OCI-LY3 (cell line): ENCODE measurements around the gene RXYLT1.

Experiments
- EZH2phosphoT487 ChIP-seq: fragments of 200-600 bp; shearing (Covaris generic); IDR thresholded peaks from 2 replicates; pipeline ENCODE4 v1.6.1; 2018; ENCODE audit warnings: antibody characterized with exemption, mixed run types, low read depth
- TF ChIP-seq, protein P1 (sequence below): fragments of 200-600, 300-600 bp; sonication (generic); IDR thresholded peaks from 2 replicates; pipeline ENCODE4 v1.5.1; 2014; ENCODE audit warnings: antibody characterized with exemption, low read length, low read depth

DNA sequence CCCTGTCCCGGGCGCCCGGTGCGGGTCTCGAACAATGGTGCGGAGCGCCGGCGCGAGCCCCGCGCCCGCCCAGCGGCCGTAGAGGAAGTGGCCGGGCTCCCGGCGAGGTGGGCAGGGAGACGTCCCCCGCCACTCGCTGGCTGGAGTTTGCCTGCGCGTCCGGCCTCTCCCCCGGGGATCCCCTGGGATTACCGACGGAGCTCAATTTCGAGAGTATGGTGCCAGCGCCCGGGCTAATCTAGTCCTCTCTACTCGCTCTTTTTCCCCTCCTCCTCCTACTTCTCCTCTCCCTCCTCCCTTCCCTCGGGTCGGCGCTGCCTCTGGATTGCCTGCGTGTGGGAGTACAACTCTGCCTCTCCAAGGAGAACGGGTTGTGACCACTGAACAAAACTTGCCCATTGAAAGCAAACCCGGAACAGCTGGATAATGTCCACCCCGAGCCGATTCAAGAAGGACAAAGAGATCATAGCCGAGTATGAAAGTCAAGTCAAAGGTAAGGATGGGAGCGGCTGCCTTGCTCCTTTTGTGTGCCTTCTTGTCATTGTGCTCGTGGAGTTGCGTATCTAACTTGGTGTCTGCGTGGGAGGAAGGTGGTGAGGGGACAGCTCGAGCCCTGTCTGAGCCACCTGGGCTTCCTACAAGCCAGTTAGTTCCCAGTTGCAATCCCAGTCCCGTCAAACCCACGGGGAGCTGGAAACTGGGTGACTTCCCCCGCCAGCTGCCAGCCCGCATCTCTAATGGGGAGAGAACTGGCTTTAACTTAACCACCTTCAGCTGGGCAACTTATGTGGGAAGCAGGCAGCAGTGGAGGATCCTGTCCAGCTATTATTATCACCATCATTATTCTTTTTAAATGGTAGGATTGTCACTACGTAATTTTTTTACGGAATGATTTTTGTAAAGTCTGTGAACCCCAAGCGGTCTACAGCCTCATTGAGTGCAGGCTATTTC, 65.0 kb downstream of the RXYLT1 start, which contains the start of gene SRGAP1:
- TF ChIP-seq, protein P1, sequence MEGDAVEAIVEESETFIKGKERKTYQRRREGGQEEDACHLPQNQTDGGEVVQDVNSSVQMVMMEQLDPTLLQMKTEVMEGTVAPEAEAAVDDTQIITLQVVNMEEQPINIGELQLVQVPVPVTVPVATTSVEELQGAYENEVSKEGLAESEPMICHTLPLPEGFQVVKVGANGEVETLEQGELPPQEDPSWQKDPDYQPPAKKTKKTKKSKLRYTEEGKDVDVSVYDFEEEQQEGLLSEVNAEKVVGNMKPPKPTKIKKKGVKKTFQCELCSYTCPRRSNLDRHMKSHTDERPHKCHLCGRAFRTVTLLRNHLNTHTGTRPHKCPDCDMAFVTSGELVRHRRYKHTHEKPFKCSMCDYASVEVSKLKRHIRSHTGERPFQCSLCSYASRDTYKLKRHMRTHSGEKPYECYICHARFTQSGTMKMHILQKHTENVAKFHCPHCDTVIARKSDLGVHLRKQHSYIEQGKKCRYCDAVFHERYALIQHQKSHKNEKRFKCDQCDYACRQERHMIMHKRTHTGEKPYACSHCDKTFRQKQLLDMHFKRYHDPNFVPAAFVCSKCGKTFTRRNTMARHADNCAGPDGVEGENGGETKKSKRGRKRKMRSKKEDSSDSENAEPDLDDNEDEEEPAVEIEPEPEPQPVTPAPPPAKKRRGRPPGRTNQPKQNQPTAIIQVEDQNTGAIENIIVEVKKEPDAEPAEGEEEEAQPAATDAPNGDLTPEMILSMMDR: no peak
- TF ChIP-seq EZH2phosphoT487: no peak
